SU-DHL-6 (cell line): Measurements from ENCODE around the gene POLA1.

Experiments used
- H2AFZ ChIP-seq: fragments of 200-600 bp; sonication (generic); 2 replicates; pipeline ENCODE4 v1.6.1; 2014; ENCODE audit warnings: low read depth, mild to moderate bottlenecking, moderate library complexity, mixed read lengths, antibody characterized with exemption, low read length; ENCODE audit not compliant: severe bottlenecking
- H3F3A ChIP-seq: fragments of 200-600 bp; shearing (Covaris generic); 2 replicates; pipeline ENCODE4 v1.6.0; 2016; ENCODE audit warnings: antibody characterized with exemption, mild to moderate bottlenecking; ENCODE audit not compliant: insufficient read depth
- H3K27ac ChIP-seq: fragments of 200-600 bp; sonication (generic); 2 replicates; pipeline ENCODE4 v1.5.1; 2016; ENCODE audit warnings: low read depth, mild to moderate bottlenecking, low read length, moderate library complexity, mixed read lengths
- H3K27me3 ChIP-seq: fragments of 200-600 bp; sonication (generic), shearing (Covaris generic); 2 replicates; pipeline ENCODE4 v1.6.0; 2014; ENCODE audit warnings: mild to moderate bottlenecking, low read length
- H3K36me3 ChIP-seq: fragments of 200-600 bp; sonication (generic); 2 replicates; pipeline ENCODE4 v1.6.1; 2014; ENCODE audit warnings: mild to moderate bottlenecking, low read length, mixed read lengths
- H3K4me2 ChIP-seq: fragments of 300-600, 200-600 bp; shearing (Covaris generic), sonication (generic); 2 replicates; pipeline ENCODE4 v1.6.0; 2014; ENCODE audit warnings: low read length, low read depth, mild to moderate bottlenecking; ENCODE audit not compliant: poor library complexity, severe bottlenecking
- H3K4me3 ChIP-seq: fragments of 200-600 bp; sonication (generic); 2 replicates; pipeline ENCODE4 v1.5.1; 2014; ENCODE audit warnings: antibody characterized with exemption, low read length, mild to moderate bottlenecking, mixed read lengths; ENCODE audit not compliant: insufficient read depth, poor library complexity, severe bottlenecking
- H3K79me2 ChIP-seq: fragments of 200-600 bp; sonication (generic); 2 replicates; pipeline ENCODE4 v1.6.1; 2014; ENCODE audit warnings: mild to moderate bottlenecking, low read length, moderate library complexity; ENCODE audit not compliant: insufficient read depth
- H3K9ac ChIP-seq: fragments of 200-600 bp; sonication (generic); 2 replicates; pipeline ENCODE4 v1.7.0; 2014; ENCODE audit warnings: mild to moderate bottlenecking, low read length
- H3K9me2 ChIP-seq: fragments of 200-600 bp; sonication (generic); replicated peaks from 2 replicates; pipeline ENCODE4 v1.6.1; 2014; ENCODE audit warnings: low read length; ENCODE audit not compliant: insufficient read depth
- H3K9me3 ChIP-seq: fragments of 200-600 bp; sonication (generic); 2 replicates; pipeline ENCODE4 v1.6.1; 2014; ENCODE audit warnings: low read length, mixed read lengths; ENCODE audit not compliant: insufficient read depth
- H4K20me1 ChIP-seq: fragments of 200-600 bp; sonication (generic); 2 replicates; pipeline ENCODE4 v1.6.1; 2014; ENCODE audit warnings: low read depth, mild to moderate bottlenecking, antibody characterized with exemption, low read length, moderate library complexity, mixed read lengths
- CTCF ChIP-seq: fragments of 200-600 bp; sonication (generic); IDR thresholded peaks from one replicate; pipeline ENCODE4 v1.5.1; 2017; ENCODE audit warnings: antibody characterized with exemption, mild to moderate bottlenecking, low read length, moderate library complexity; ENCODE audit not compliant: insufficient read depth, poor library complexity, severe bottlenecking
- EZH2phosphoT487 ChIP-seq: fragments of 200-600 bp; sonication (generic), shearing (Covaris generic); conservative IDR thresholded peaks from 2 replicates; pipeline ENCODE4 v1.6.1; 2018; ENCODE audit warnings: mild to moderate bottlenecking, antibody characterized with exemption, low read length, moderate library complexity, mixed read lengths

The POLA1 gene

DNA sequence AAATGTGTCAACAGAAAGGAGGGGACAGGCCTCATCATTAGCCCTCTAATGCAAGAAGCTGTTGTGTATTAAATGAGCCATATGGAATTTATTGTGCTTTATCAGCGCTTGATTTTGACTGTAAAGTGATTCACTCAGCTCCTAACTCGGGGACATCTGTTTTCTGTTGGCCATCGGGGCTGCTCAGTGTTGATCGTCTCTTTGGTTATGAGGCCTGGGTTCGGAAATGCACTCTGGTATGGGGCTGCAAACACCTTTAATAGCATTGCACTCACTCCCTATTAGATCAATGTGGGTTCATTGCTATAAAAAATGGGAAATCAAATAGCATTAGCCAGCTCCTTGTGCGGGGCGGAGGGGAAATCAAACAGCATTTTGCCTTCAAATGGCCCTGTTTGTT, 315.7 kb downstream of the POLA1 start:
- Histone ChIP-seq H3K4me3 (no peak overlapping the region), H3K27ac (no peak overlapping the region), H3K27me3 (no peaks in the 10 kb centered on the region), H3K79me2 (no peaks in the 10 kb centered on the region), H3K9me3 (no peaks in the 10 kb centered on the region), H4K20me1 (no peaks in the 10 kb centered on the region), H3K36me3 (no peaks in the 10 kb centered on the region), H3K4me2 (no peak overlapping the region), H2AFZ (no peak overlapping the region), H3K9ac (no peak overlapping the region), H3F3A (no peaks in the 10 kb centered on the region), H3K9me2 (no peaks in the 10 kb centered on the region)
- TF ChIP-seq EZH2phosphoT487 (no peak), CTCF (no peak)

- Histone ChIP-seq H3K9ac (no peak overlapping the region), H3K27me3 (no peaks in the 10 kb centered on the region), H3K4me3 (no peak overlapping the region), H3K4me2 (no peak overlapping the region), H2AFZ (no peak overlapping the region), H3K36me3 (no peaks in the 10 kb centered on the region), H3F3A (no peaks in the 10 kb centered on the region), H3K9me3 (no peaks in the 10 kb centered on the region), H3K27ac (no peak overlapping the region), H4K20me1 (no peaks in the 10 kb centered on the region), H3K9me2 (no peaks in the 10 kb centered on the region), H3K79me2 (no peaks in the 10 kb centered on the region)
- TF ChIP-seq CTCF, result no peak
- TF ChIP-seq EZH2phosphoT487, result no peak
Measured at GRCh38 chrX:25010784-25011588, 317.3 kb downstream of the POLA1 start.

- H3K9me3 ChIP-seq, result no peaks in the 10 kb centered on the region
- TF ChIP-seq CTCF, result no peak
- no peak for TF ChIP-seq EZH2phosphoT487
- H3K79me2 ChIP-seq, result no peaks in the 10 kb centered on the region
- no peak overlapping the region for H3K4me2 ChIP-seq
- no peaks in the 10 kb centered on the region for H3K9me2 ChIP-seq
- no peak overlapping the region for H3K9ac ChIP-seq
- no peak overlapping the region for H2AFZ ChIP-seq
- no peaks in the 10 kb centered on the region for H3F3A ChIP-seq
- H3K36me3 ChIP-seq, result no peaks in the 10 kb centered on the region
- H4K20me1 ChIP-seq, result no peaks in the 10 kb centered on the region
- H3K27me3 ChIP-seq, result no peaks in the 10 kb centered on the region
- H3K4me3 ChIP-seq, result no peak overlapping the region
- no peak overlapping the region for H3K27ac ChIP-seq
Measured at GRCh38 chrX:25011589-25012432, 318.1 kb downstream of the POLA1 start.
